Astrocyte of the spinal cord (primary cell): ENCODE data around the gene MAP2K1.
A peak's percentile ranks its signal among the peaks of the same experiment; 100 is the strongest.

Experiments used
- DNase-seq: peaks from one replicate; pipeline ENCODE4 v3.0.0; 2011; ENCODE audit warnings: low read depth, low spot score
- H3K4me3 ChIP-seq: 2 replicates; pipeline ENCODE4 v1.5.1; 2011; ENCODE audit warnings: low read depth, mild to moderate bottlenecking, low read length, moderate library complexity
- CTCF ChIP-seq: IDR thresholded peaks from 2 replicates; pipeline ENCODE4 v1.5.1; 2012; ENCODE audit warnings: low read depth, mild to moderate bottlenecking, low read length, inconsistent platforms
- in situ Hi-C: cut with HindIII; loops from 2 replicates; pipeline ENCODE4 v1.10.0; 2017; ENCODE audit warnings: low sequenced_read_pairs

MAP2K1 gene

DNA sequence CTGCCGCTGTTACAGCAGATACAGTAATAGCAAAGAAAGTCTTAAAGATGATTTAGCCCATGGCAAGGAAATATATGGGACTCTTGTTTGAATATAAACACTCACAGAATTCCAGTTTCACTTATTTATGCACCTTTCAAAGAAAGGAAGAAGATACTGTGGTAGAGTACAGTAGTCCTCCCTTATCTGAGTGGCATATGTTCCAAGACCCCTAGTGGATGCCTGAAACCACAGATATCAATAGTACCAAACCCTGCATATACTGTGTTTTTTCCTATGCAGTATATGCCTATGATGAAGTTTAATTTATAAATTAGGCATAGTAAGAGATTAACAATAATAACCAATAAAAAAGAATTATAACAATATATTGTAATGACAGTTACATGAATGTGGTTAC is 8.2 kb downstream of the MAP2K1 start:
- no peak overlapping the region for H3K4me3 ChIP-seq
- TF ChIP-seq CTCF, result no peak
- in situ Hi-C loops, result no loop called here
- no peak for DNase-seq

DNA sequence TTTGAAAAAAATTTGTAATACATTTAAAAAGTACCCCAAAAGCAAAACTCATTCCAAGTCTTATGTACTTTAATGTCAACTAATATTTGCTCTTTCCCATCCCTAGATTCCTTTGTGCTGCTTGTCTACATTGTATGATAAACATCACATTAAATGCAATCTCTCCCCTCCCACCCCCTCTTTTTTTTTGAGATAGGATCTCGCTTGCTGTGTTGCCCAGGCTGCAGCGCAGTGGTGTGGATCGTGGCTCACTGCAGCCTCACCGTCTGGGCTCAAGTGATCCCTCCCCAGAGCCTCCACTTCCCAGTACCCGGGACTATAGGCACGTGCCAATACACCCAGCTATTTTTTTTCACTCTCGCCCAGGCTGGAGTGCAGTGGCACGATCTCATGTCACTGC is 12.6 kb downstream of the MAP2K1 start:
- no peak for TF ChIP-seq CTCF
- H3K4me3 ChIP-seq, result no peak overlapping the region
- in situ Hi-C loops, result no loop called here
- no peak for DNase-seq

DNA sequence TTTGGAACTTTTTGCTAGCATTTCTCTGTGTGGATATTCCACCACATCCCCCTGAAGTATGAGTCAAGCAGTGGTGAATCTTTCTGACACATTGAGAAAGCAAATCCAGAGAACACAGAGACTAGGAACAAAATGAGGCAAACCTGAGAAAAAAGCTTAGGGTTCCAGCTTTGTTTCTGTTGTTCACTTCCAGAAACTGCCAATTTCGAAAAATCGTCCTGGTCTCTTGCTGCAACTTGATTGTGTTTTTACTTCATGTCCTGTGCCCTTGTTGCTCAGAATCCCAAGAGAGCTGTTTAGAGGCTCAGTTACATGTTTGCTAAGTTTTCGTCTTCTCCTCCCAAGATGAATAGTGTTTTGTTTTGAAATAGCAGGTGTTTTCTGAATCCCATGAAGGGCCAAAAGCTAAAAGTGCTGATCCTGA is 13.7 kb downstream of the MAP2K1 start:
- no peak overlapping the region for H3K4me3 ChIP-seq
- TF ChIP-seq CTCF, result no peak
- in situ Hi-C loops, result no loop called here
- DNase-seq, result peak; percentile 52

DNA sequence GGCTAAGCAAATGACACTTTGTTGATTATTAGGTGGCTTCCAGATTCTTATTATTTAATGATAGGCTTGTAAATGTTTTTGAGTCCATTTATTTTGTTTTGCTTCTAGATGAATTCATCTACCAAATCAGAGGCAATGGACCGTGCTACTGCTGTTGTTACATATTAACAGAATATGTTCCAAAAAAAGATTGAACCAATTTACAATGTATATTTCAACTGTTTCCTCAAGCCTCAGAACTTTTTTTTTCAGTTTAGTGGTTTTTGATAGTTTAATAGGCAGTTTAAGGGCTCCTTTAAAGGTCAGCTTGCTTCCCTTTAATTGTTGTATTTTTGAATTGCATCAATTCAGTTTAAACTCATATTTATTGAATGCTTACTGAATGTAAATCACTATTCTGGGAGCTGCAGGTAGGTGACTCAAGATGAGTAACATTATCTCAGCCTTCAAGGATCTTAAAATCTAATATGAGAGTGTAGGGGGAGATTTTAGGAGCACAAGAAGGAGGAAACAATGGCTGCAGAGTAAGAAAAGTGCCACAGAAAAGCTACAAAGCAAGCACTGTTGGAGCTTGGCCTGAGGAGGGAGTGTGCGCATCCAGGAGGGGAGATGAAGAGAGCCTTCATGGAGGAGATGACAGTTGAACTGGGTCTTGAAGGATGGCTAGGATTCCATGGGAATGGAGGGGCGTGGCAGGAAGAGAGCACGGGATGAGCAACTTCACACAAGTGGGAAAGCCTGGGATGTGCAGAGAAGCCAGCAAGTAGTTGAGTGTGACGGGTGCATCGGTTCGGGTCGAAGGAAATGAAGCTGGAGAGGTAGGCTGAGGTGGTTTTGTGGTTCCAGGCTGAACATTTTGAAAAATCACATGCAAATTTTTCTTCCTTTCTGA is 14.7 kb downstream of the MAP2K1 start:
- TF ChIP-seq CTCF, result no peak
- H3K4me3 ChIP-seq, result no peak overlapping the region
- no peak for DNase-seq
- in situ Hi-C loops, result no loop called here

DNA sequence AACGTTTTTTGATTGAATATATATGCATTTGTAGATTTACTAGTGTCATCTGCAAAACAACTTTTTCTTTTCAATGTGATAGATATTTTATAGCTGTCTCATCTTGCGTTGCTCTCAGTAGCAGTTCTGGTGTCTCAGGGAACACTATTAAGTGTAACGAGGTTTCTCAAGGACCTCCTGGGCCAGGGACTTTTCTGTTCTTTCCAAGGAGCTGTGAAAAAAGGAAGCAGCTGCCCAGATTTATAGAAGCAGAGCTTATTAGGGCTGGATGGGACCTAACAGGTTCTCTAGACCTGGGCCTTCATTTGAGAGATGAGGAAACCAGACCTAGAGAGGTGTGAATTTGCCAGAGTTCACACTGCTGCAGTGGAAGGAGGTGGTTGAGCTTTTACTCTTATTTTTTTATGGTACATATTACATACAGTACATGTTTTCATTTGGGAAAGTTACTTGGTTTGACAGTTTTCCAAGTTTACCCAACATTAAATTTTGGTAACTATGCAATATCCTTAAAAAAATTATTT is 16.1 kb downstream of the MAP2K1 start:
- in situ Hi-C loops, result no loop called here
- DNase-seq, result no peak
- no peak overlapping the region for H3K4me3 ChIP-seq
- no peak for TF ChIP-seq CTCF

GRCh38 chr15:66403323-66403722 is 16.6 kb downstream of the MAP2K1 start:
- TF ChIP-seq CTCF, result no peak
- in situ Hi-C loops, result no loop called here

More at GRCh38 chr15:66403323-66403722, 16.6 kb downstream of the MAP2K1 start:
- no peak for DNase-seq
- H3K4me3 ChIP-seq, result no peak overlapping the region
